CD4-positive, alpha-beta T cell treated with Interleukin-10 for 1 hour (primary cell): ENCODE results near the gene LHX4.

Experiments
- DNase-seq: peaks from one replicate; pipeline ENCODE4 v3.0.0-alpha.2; 2020

Gene LHX4

DNA sequence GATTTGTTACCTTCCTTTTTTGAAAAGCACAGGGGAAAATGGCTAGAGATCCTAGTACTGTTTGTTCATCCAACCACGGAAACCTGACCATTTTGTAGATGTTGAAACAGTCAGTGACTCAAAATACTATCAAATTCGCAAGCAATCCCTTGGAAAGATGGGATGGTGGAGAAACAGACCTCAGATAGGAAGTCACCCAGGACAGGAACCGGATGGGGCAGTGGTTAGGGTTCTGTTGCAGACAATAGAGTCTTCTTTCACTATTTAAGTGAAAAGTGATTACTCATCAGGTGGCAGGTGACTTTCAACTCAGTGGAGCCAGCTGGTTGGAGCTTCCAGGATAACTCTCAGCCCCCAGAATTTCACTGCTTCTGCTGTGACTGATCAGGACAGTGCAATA lies 17.0 kb downstream of the LHX4 start:
- no peak for DNase-seq

DNA sequence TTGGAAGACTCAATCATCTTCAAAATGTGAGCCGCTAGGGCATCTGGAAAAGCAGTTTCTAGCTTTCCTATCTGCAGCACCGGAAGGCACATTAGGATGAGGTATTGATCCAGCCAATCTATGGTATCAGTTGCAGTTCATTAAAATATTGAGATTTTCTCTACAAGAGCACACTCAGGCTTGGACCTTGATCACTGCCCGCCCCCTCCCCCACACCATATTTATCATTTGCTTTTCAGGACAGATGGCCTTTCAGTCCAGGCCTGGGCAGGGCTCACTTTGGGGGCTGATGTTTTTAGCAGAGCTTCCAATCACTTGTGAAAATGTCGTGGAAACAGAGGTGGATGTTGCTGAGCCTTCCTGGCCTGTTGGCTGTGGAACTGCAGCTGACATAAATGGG lies 17.5 kb downstream of the LHX4 start:
- DNase-seq, result no peak

GRCh38 chr1:180248176-180248575 lies 18.1 kb downstream of the LHX4 start:
- no peak for DNase-seq

DNA sequence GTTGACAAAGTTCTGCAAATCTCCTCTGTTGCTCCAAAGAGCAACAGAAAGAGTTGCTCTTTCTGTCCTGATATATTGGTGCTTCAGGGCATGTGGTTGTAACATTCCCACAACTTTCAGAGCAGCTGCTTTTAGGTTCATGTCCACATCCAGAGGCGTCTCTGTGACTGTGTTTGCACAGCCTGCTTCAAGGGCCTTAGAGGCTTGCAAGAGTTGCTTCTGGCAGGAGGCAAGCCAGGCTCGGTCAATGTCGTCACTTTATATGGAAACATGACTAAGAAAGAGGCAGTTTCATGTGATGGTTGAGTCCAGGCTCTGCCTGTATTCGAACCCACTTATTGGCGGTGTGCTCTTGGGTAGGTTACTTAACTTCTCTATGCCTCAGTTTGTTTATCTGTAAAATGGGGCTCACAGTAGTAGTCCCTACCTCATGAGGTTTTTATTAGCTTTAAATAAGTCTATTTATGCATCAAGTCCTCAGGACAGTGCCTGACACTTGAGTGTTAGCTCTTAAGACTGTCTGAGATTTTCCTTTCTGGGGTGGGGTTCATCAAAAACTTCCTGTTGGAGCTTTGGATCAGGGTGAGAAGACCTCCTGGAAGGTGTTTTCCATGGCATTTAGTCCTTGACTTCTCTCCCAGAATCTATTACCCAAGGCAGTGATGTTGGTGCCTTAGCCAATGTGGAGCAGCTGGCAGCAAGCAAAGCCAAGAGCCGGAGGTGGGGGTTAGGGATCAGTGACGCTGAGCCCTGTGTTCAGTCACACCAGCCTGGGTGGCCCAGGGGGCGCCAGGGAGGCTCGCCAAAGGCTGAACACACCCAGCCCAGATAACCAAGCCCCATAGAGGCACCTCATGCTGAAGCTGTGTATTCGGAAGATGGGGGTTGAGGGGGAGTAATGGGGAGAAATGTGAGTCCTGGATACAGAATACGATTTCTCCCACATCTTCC lies 18.9 kb downstream of the LHX4 start:
- no peak for DNase-seq

- no peak for DNase-seq
Measured at GRCh38 chr1:180249725-180250498, 19.8 kb downstream of the LHX4 start.

- no peak for DNase-seq
Measured at GRCh38 chr1:180250499-180250770, 20.4 kb downstream of the LHX4 start.

DNA sequence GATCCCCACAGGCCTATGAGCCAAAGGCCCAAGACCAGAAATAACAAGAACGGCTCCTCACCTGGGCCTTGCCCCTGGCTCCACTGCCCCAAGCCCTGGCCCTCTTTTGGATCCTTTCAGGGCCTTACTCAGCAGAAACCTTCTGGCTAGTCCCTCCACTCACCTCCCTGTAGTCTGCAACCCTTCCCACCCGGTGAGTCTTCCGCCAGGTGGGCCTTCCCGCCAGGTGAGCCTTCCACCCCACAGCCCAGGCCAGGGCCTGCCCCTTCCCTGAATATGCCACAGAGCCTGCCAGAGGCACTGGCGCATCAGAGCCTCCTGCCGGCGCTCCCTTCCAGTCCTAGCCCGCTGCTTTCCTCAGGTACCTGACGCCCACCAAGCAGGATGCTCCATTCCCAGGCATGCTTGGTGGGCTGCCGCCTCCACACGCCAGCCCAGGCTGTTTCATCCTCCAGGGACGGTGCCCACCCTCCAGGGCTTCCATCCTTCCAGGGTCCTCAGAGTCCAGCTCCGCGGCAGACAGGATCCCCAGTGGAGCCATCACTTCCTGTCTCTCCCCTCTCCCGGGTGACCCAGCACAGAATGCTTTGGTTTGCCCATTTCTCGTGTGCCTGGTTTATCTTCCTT lies 20.9 kb downstream of the LHX4 start:
- no peak for DNase-seq

GRCh38 chr1:180251526-180252305 lies 21.7 kb downstream of the LHX4 start:
- no peak for DNase-seq

GRCh38 chr1:180252638-180253536 lies 22.8 kb downstream of the LHX4 start:
- peak; percentile 70 for DNase-seq

- DNase-seq, result no peak
Measured at GRCh38 chr1:180253585-180254495, 23.8 kb downstream of the LHX4 start.

GRCh38 chr1:180254496-180254819 lies 24.4 kb downstream of the LHX4 start:
- no peak for DNase-seq

GRCh38 chr1:180254854-180255253 lies 24.8 kb downstream of the LHX4 start:
- no peak for DNase-seq

GRCh38 chr1:180255536-180256340 lies 25.7 kb downstream of the LHX4 start:
- DNase-seq, result no peak

DNA sequence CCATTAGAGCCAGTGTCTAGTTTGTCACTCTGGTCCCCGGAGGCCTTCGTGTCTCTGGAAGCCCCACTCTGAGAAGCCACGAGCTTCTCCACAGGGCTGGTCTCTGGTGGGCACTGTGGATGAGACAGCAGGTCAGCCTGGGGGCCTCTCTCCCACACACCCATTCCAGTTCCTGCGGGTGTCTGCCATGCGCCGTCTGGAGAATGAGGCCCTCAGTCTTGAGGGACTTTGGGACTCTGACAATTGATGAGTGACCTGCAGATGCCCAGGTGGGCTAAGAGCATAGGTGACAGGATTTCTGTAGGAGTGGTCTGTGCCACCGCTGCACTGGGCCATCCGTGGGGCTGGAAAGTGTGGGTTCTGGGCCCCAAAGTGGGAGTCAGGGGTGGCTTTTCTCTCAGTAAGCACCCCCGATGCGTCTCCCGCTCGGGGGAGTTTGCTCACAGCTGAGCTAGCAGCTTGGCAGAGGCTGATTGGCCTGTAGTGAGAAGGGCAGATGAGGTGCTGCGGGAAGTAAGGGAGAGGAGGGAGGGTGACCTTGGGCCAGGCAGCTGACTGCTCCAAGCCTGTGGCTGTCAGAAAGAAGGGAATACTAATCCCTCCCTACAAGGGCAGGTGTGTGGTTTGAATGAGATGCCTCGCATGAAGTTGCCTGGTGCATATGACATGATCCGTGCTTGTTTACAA lies 26.4 kb downstream of the LHX4 start:
- no peak for DNase-seq

GRCh38 chr1:180257028-180257386 lies 26.9 kb downstream of the LHX4 start:
- DNase-seq, result no peak

GRCh38 chr1:180257486-180257885 lies 27.4 kb downstream of the LHX4 start:
- no peak for DNase-seq

- no peak for DNase-seq
Measured at GRCh38 chr1:180258290-180258689, 28.2 kb downstream of the LHX4 start.

DNA sequence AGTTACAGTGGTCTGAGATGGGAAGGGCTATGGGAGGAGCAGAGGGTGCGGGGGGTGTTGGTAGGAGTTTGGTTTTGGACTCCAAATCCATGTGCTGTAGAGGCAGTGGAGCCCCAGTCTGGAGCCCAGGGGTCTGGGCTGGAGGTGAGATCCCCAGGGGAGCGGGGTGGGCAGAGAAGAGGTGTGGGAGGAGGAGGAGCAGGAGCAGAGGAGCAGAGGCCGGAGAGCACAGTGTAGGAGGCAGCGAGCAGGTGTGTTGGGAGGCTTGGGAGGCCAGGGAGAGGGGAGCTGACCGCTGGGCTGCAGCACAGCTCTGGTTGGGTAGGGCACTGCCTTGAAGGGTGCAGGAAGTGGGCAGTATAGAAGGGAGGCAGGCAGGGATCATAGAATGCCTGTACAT lies 28.9 kb downstream of the LHX4 start:
- DNase-seq, result no peak
